Astrocyte (in vitro differentiated cells and primary cell): ENCODE measurements around the gene RTBDN.

Experiments used
- CTCF ChIP-seq: IDR thresholded peaks from 2 replicates; pipeline ENCODE4 v1.5.1; 2011; ENCODE audit warnings: low read depth, mild to moderate bottlenecking, inconsistent platforms, low read length, moderate library complexity; ENCODE audit not compliant: insufficient read depth
- EZH2 ChIP-seq: IDR thresholded peaks from 2 replicates; pipeline ENCODE4 v1.6.1; 2012; ENCODE audit warnings: mild to moderate bottlenecking, low read length, inconsistent platforms; ENCODE audit not compliant: insufficient read depth

- no peak for TF ChIP-seq CTCF
- no peak for TF ChIP-seq EZH2
Measured at GRCh38 chr19:12786952-12787351, 47.4 kb downstream of the RTBDN start.
